ENCODE data around the gene DNAJB6.

- TF ChIP-seq POLR2AphosphoS5 (IDR thresholded peaks at IDR 0.05; ENCODE audit: low read depth, low read length): no peak
- no peak for TF ChIP-seq POLR2A (IDR thresholded peaks at IDR 0.05; ENCODE audit: low read depth, low read length)
- TF ChIP-seq TAF1 (IDR thresholded peaks at IDR 0.05; ENCODE audit: low read depth, low read length): no peak
- no peak for TF ChIP-seq SPI1 (IDR thresholded peaks at IDR 0.05; ENCODE audit: low read depth, low read length)
- no peak for TF ChIP-seq PAX5 (IDR thresholded peaks at IDR 0.05; ENCODE audit: insufficient read depth, low read length, severe bottlenecking)
- no peak for TF ChIP-seq POU2F2 (IDR thresholded peaks at IDR 0.05; ENCODE audit: low read depth, low read length)
Observed at GRCh38 chr7:157444011-157444842, 107.4 kb downstream of the DNAJB6 start.
